Stimulated activated CD8-positive, alpha-beta memory T cell treated with anti-CD3 and anti-CD28 coated beads, Interleukin-15, amount 100 ng/mL, for 4 hours (primary cell): Measurements from ENCODE around the gene SLCO1B1.

Experiments used
- DNase-seq, 2 donors: peaks; one replicate each; pipeline ENCODE4 v3.0.0-alpha.2; 2020; ENCODE audit warnings: low read depth in 2 of 2

The SLCO1B1 gene

GRCh38 chr12:21220266-21220665, 89.3 kb downstream of the SLCO1B1 start:
- DNase-seq = no peak

- no peak for DNase-seq
Observed at GRCh38 chr12:21221072-21221471, 90.1 kb downstream of the SLCO1B1 start.

GRCh38 chr12:21221778-21222177, 90.8 kb downstream of the SLCO1B1 start:
- no peak for DNase-seq

GRCh38 chr12:21223930-21224329, 92.9 kb downstream of the SLCO1B1 start:
- no peak for DNase-seq

GRCh38 chr12:21234395-21234794, 103.4 kb downstream of the SLCO1B1 start:
- no peak for DNase-seq

GRCh38 chr12:21239866-21240265, 108.9 kb downstream of the SLCO1B1 start:
- no peak for DNase-seq

- DNase-seq = no peak
Observed at GRCh38 chr12:21248679-21249078, 117.7 kb downstream of the SLCO1B1 start.

- DNase-seq = no peak
Observed at GRCh38 chr12:21252070-21252469, 121.1 kb downstream of the SLCO1B1 start.

- DNase-seq = no peak
Observed at GRCh38 chr12:21257172-21257571, 126.2 kb downstream of the SLCO1B1 start.

- DNase-seq = no peak
Observed at GRCh38 chr12:21264232-21264631, 133.2 kb downstream of the SLCO1B1 start.

GRCh38 chr12:21265932-21266331, 134.9 kb downstream of the SLCO1B1 start:
- DNase-seq = no peak

- no peak for DNase-seq
Observed at GRCh38 chr12:21276826-21277225, 145.8 kb downstream of the SLCO1B1 start.
